Endothelial cell (in vitro differentiated cells): ENCODE results near the gene SDCCAG8. TPM values are rescaled to one million over a fixed set of nuclear protein-coding genes. Genes with fewer than 3 reads are reported as not detected.

ENCODE experiments used
- DNase-seq: peaks from one replicate; pipeline ENCODE4 v3.0.0; 2021; ENCODE audit warnings: low spot score
- H3K27ac Mint-ChIP-seq: one replicate; pipeline ENCODE4 v1.8.0; 2021; ENCODE audit warnings: mixed read lengths, inconsistent platforms; ENCODE audit not compliant: unreplicated experiment
- H3K27me3 Mint-ChIP-seq: one replicate; pipeline ENCODE4 v1.8.0; 2021; ENCODE audit warnings: mild to moderate bottlenecking, moderate library complexity, mixed read lengths, inconsistent platforms; ENCODE audit not compliant: unreplicated experiment
- H3K36me3 Mint-ChIP-seq: one replicate; pipeline ENCODE4 v1.8.0; 2021; ENCODE audit warnings: mild to moderate bottlenecking, low read depth, mixed read lengths, inconsistent platforms; ENCODE audit not compliant: unreplicated experiment
- H3K4me1 Mint-ChIP-seq: one replicate; pipeline ENCODE4 v1.8.0; 2021; ENCODE audit warnings: mild to moderate bottlenecking, mixed read lengths, inconsistent platforms; ENCODE audit not compliant: unreplicated experiment
- H3K4me3 Mint-ChIP-seq: one replicate; pipeline ENCODE4 v1.8.0; 2021; ENCODE audit warnings: mild to moderate bottlenecking, mixed read lengths, inconsistent platforms; ENCODE audit not compliant: unreplicated experiment
- H3K9me3 Mint-ChIP-seq: one replicate; pipeline ENCODE4 v1.8.0; 2021; ENCODE audit warnings: mixed read lengths, inconsistent platforms; ENCODE audit not compliant: unreplicated experiment
- CTCF ChIP-seq: fragments of 200-600 bp; sonication (generic); IDR thresholded peaks from one replicate; pipeline ENCODE4 v1.5.0; 2021; ENCODE audit warnings: antibody characterized with exemption; ENCODE audit not compliant: unreplicated experiment
- total RNA-seq: library from RNA; stranded (reverse); fragmentation: NEBNext Ultra II Directional; extraction: Animal tissue kit (Norgen Biotek cat#: 25700); gene quantifications from one replicate; pipeline ENCODE4 v1.2.1, GENCODE V29; 2021; ENCODE audit not compliant: unreplicated experiment

SDCCAG8 gene
- total RNA-seq, 1 donor from 2014 or later, result 41.9 TPM

GRCh38 chr1:243287652-243288051 is 31.8 kb downstream of the SDCCAG8 start:
- DNase-seq, result no peak
- peaks cover 33% of the 10 kb centered on the region for H3K36me3 Mint-ChIP-seq
- H3K4me3 Mint-ChIP-seq, result peak overlapping the region; percentile 13

GRCh38 chr1:243288062-243288461 is 32.2 kb downstream of the SDCCAG8 start:
- Mint-ChIP-seq H3K36me3 (peaks cover 31% of the 10 kb centered on the region), H3K4me3 (no peak overlapping the region), H3K27ac (peak overlapping the region; percentile 80), H3K9me3 (no peaks in the 10 kb centered on the region), H3K4me1 (peaks cover 65% of the 10 kb centered on the region), H3K27me3 (peaks cover 2% of the 10 kb centered on the region)
- no peak for DNase-seq
- no peak for TF ChIP-seq CTCF

More at GRCh38 chr1:243287652-243288051, 31.8 kb downstream of the SDCCAG8 start:
- Mint-ChIP-seq H3K4me1 (peaks cover 61% of the 10 kb centered on the region), H3K27me3 (peaks cover 2% of the 10 kb centered on the region), H3K27ac (peak overlapping the region; percentile 80), H3K9me3 (no peaks in the 10 kb centered on the region)
- TF ChIP-seq CTCF, result no peak

GRCh38 chr1:243291292-243291691 is 35.5 kb downstream of the SDCCAG8 start:
- Mint-ChIP-seq H3K27me3 (peaks cover 6% of the 10 kb centered on the region), H3K4me1 (peaks cover 66% of the 10 kb centered on the region), H3K36me3 (peaks cover 22% of the 10 kb centered on the region), H3K27ac (no peak overlapping the region), H3K9me3 (no peaks in the 10 kb centered on the region), H3K4me3 (no peak overlapping the region)
- TF ChIP-seq CTCF, result no peak
- DNase-seq, result no peak

GRCh38 chr1:243292117-243292516 is 36.3 kb downstream of the SDCCAG8 start:
- Mint-ChIP-seq H3K9me3 (no peaks in the 10 kb centered on the region), H3K27me3 (peaks cover 6% of the 10 kb centered on the region), H3K27ac (peak overlapping the region; percentile 58), H3K4me1 (peaks cover 64% of the 10 kb centered on the region), H3K36me3 (peaks cover 27% of the 10 kb centered on the region), H3K4me3 (no peak overlapping the region)
- no peak for DNase-seq
- TF ChIP-seq CTCF, result no peak

GRCh38 chr1:243293941-243294722 is 38.3 kb downstream of the SDCCAG8 start:
- Mint-ChIP-seq H3K4me3 (peak overlapping the region; percentile 32), H3K36me3 (peaks cover 18% of the 10 kb centered on the region), H3K27me3 (peaks cover 4% of the 10 kb centered on the region), H3K4me1 (peaks cover 54% of the 10 kb centered on the region), H3K9me3 (no peaks in the 10 kb centered on the region), H3K27ac (peak overlapping the region; percentile 99)
- TF ChIP-seq CTCF, result no peak
- peak; percentile 26 for DNase-seq
